NCI-H524 (cell line): ENCODE data around the gene LRRC25.

Experiments
- DNase-seq, 2 experiments: peaks; one replicate each; lab custom pipeline; 2025; lab: John Stamatoyannopoulos, UW

The LRRC25 gene

GRCh38 chr19:18424890-18425514 lies 27.6 kb upstream of the LRRC25 start:
- no peak for DNase-seq

GRCh38 chr19:18424122-18424889 lies 26.9 kb upstream of the LRRC25 start:
- DNase-seq: no peak

GRCh38 chr19:18423258-18424020 lies 26.0 kb upstream of the LRRC25 start:
- DNase-seq: no peak

GRCh38 chr19:18422530-18423191 lies 25.2 kb upstream of the LRRC25 start:
- peak; percentile 85 to 94 for DNase-seq

- peak; percentile 83 to 88 for DNase-seq
Observed at GRCh38 chr19:18421371-18421959, 24.0 kb upstream of the LRRC25 start.

GRCh38 chr19:18420930-18421329 lies 23.5 kb upstream of the LRRC25 start:
- no peak for DNase-seq

GRCh38 chr19:18419699-18420460 lies 22.5 kb upstream of the LRRC25 start:
- peak; percentile 56 to 72 for DNase-seq

GRCh38 chr19:18419195-18419698 lies 21.8 kb upstream of the LRRC25 start, which contains the start of gene SSBP4:
TSS of gene SSBP4 (plus strand) at chr19:18419398. CDS start at chr19:18419649, 251 bp downstream.
- peak; percentile 36 to 84 for DNase-seq

- peak in 1 of 2 experiments; percentile 67 for DNase-seq
Observed at GRCh38 chr19:18418483-18419194, 21.2 kb upstream of the LRRC25 start.

- no peak for DNase-seq
Observed at GRCh38 chr19:18418029-18418482, 20.6 kb upstream of the LRRC25 start.

GRCh38 chr19:18417250-18418028 lies 20.0 kb upstream of the LRRC25 start:
- peak; percentile 47 to 62 for DNase-seq

GRCh38 chr19:18416778-18417249 lies 19.4 kb upstream of the LRRC25 start:
- peak; percentile 78 to 84 for DNase-seq

GRCh38 chr19:18415178-18415867 lies 17.9 kb upstream of the LRRC25 start:
- no peak for DNase-seq

- DNase-seq: no peak
Observed at GRCh38 chr19:18414504-18415177, 17.2 kb upstream of the LRRC25 start.

- DNase-seq: peak; percentile 26 to 38
Observed at GRCh38 chr19:18412610-18413239, 15.3 kb upstream of the LRRC25 start.

GRCh38 chr19:18408053-18408476 lies 10.6 kb upstream of the LRRC25 start:
- peak in 1 of 2 experiments; percentile 48 for DNase-seq

GRCh38 chr19:18406749-18407148 lies 9.3 kb upstream of the LRRC25 start:
- no peak for DNase-seq
